Loucy (cell line): Measurements from ENCODE around the gene SMAGP.
"Not testable (repeated sequence)": the region's sequence is repeated elsewhere in the genome, so short reads cannot be mapped to it uniquely, and the experiment has no call there.

Experiments used
- H2AFZ ChIP-seq: fragments of 200-600 bp; sonication (generic); 2 replicates; pipeline ENCODE4 v1.6.0; 2016; ENCODE audit warnings: antibody characterized with exemption, mild to moderate bottlenecking, low read length, moderate library complexity
- H3F3A ChIP-seq: fragments of 200-600 bp; 2 replicates; pipeline ENCODE4 v1.6.0; 2016; ENCODE audit warnings: antibody characterized with exemption, low read depth, mild to moderate bottlenecking
- H3K27me3 ChIP-seq: fragments of 200-600 bp; sonication (generic); 2 replicates; pipeline ENCODE4 v1.6.1; 2014; ENCODE audit warnings: low read length, mild to moderate bottlenecking; ENCODE audit not compliant: insufficient read depth, poor library complexity, severe bottlenecking
- H3K36me3 ChIP-seq: fragments of 200-600 bp; sonication (generic); 2 replicates; pipeline ENCODE4 v1.6.1; 2016; ENCODE audit warnings: low read length; ENCODE audit not compliant: insufficient read depth
- H3K4me1 ChIP-seq: fragments of 200-600 bp; sonication (generic); 2 replicates; pipeline ENCODE4 v1.5.1; 2014; ENCODE audit warnings: low read length, mild to moderate bottlenecking; ENCODE audit not compliant: insufficient read depth, poor library complexity, severe bottlenecking
- H3K4me2 ChIP-seq: fragments of 200-600 bp; sonication (generic); 2 replicates; pipeline ENCODE4 v1.6.0; 2014; ENCODE audit warnings: antibody characterized with exemption, low read length, low read depth, mild to moderate bottlenecking; ENCODE audit not compliant: poor library complexity, severe bottlenecking
- H3K4me3 ChIP-seq: fragments of 200-600 bp; sonication (generic); 2 replicates; pipeline ENCODE4 v1.5.1; 2014; ENCODE audit warnings: low read length, mild to moderate bottlenecking, mixed read lengths; ENCODE audit not compliant: poor library complexity, severe bottlenecking
- H3K79me2 ChIP-seq: fragments of 200-600 bp; sonication (generic); 2 replicates; pipeline ENCODE4 v1.6.1; 2014; ENCODE audit warnings: low read length; ENCODE audit not compliant: insufficient read depth
- H3K9ac ChIP-seq: fragments of 200-600 bp; sonication (generic); 2 replicates; pipeline ENCODE4 v1.6.0; 2014; ENCODE audit warnings: mild to moderate bottlenecking, low read depth, low read length, moderate library complexity; ENCODE audit not compliant: poor library complexity, severe bottlenecking
- H3K9me2 ChIP-seq: fragments of 200-600 bp; sonication (generic); replicated peaks from 2 replicates; pipeline ENCODE4 v1.6.1; 2016; ENCODE audit warnings: low read depth, low read length, mixed read lengths
- H3K9me3 ChIP-seq: fragments of 200-600 bp; sonication (generic); 2 replicates; pipeline ENCODE4 v1.6.1; 2014; ENCODE audit warnings: mild to moderate bottlenecking, antibody characterized with exemption, low read length, low read depth; ENCODE audit not compliant: insufficient read depth
- H4K20me1 ChIP-seq: fragments of 200-600 bp; sonication (generic); 2 replicates; pipeline ENCODE4 v1.6.0; 2014; ENCODE audit warnings: antibody characterized with exemption, low read length, mild to moderate bottlenecking; ENCODE audit not compliant: insufficient read depth, poor library complexity, severe bottlenecking
- CTCF ChIP-seq: fragments of 200-600 bp; sonication (generic); conservative IDR thresholded peaks from 2 replicates; pipeline ENCODE4 v1.5.1; 2014; ENCODE audit warnings: mild to moderate bottlenecking, antibody characterized with exemption, low read length
- EZH2phosphoT487 ChIP-seq: fragments of 200-600 bp; IDR thresholded peaks from 2 replicates; pipeline ENCODE4 v1.6.1; 2018; ENCODE audit warnings: antibody characterized with exemption, mild to moderate bottlenecking, moderate library complexity, borderline replicate concordance

Gene SMAGP

DNA sequence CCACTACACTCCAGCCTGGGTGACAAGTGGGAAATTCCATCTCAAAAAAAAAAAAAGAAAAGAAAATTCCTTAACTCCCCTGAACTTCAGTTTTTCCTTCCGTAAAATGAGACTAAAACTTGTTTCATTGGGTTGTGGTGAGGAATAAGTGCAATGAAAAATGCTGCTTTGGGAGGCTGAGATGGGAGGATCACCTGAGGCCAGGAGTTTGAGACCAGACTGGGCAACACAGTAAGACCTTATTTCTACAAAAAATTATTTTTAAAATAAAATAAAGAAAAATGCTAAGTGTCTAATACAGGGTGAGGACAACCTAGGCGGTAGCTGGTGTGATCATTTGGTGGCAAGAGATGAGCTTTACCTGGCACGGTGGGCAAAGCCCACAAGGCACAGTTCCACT, 6.9 kb downstream of the SMAGP start:
- no peaks in the 10 kb centered on the region for H3K9me2 ChIP-seq
- no peak overlapping the region for H2AFZ ChIP-seq
- H3K36me3 ChIP-seq: no peaks in the 10 kb centered on the region
- peaks cover 30% of the 10 kb centered on the region for H3K4me1 ChIP-seq
- H3K27me3 ChIP-seq: no peaks in the 10 kb centered on the region
- peaks cover 19% of the 10 kb centered on the region for H4K20me1 ChIP-seq
- no peak overlapping the region for H3K4me3 ChIP-seq
- H3K9me3 ChIP-seq: no peaks in the 10 kb centered on the region
- H3K4me2 ChIP-seq: no peak overlapping the region
- H3F3A ChIP-seq: no peaks in the 10 kb centered on the region
- peaks cover 61% of the 10 kb centered on the region for H3K79me2 ChIP-seq
- H3K9ac ChIP-seq: no peak overlapping the region
- TF ChIP-seq EZH2phosphoT487: no peak
- TF ChIP-seq CTCF: no peak

- no peaks in the 10 kb centered on the region for H3K36me3 ChIP-seq
- H3K27me3 ChIP-seq: no peaks in the 10 kb centered on the region
- H3K79me2 ChIP-seq: peaks cover 56% of the 10 kb centered on the region
- no peak overlapping the region for H2AFZ ChIP-seq
- H4K20me1 ChIP-seq: peaks cover 14% of the 10 kb centered on the region
- no peaks in the 10 kb centered on the region for H3K9me3 ChIP-seq
- no peak overlapping the region for H3K4me3 ChIP-seq
- TF ChIP-seq EZH2phosphoT487 (no peak), CTCF (peak; percentile 62)
- H3K4me2 ChIP-seq: peak overlapping the region; percentile 2
- no peaks in the 10 kb centered on the region for H3K9me2 ChIP-seq
- H3K9ac ChIP-seq: no peak overlapping the region
- no peaks in the 10 kb centered on the region for H3F3A ChIP-seq
- H3K4me1 ChIP-seq: peaks cover 24% of the 10 kb centered on the region
Observed at GRCh38 chr12:51262758-51263177, 7.4 kb downstream of the SMAGP start.

- H3K79me2 ChIP-seq: peaks cover 43% of the 10 kb centered on the region
Observed at GRCh38 chr12:51259600-51259999, 10.6 kb downstream of the SMAGP start.

DNA sequence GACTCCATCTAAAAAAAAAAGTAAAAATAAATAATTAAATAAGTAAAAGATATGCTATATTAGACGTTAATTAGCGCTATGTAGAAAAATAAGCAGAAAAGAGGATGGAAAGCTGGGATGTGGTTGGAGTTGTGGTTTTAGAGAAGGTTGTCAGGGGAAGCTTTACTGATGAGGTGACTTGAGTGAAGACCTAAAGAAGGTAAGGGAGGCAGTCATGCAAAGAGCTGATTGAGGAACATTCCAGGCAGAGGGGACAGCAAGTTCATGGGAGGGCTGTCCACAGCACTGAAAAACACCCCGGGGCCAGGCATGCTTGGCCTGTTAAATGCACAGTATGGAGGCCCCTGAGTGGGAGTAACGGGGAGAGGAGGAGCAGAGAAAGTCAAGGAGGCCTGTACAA, 15.7 kb downstream of the SMAGP start:
- no peak overlapping the region for H3K4me2 ChIP-seq
- no peak overlapping the region for H3K4me3 ChIP-seq
- H3K9ac ChIP-seq: no peak overlapping the region
- no peaks in the 10 kb centered on the region for H3K9me2 ChIP-seq
- no peaks in the 10 kb centered on the region for H4K20me1 ChIP-seq
- TF ChIP-seq CTCF: no peak
- TF ChIP-seq EZH2phosphoT487: no peak
- H3K79me2 ChIP-seq: peaks cover 29% of the 10 kb centered on the region; the same call in 1 of the 2 replicates
- no peaks in the 10 kb centered on the region for H3K4me1 ChIP-seq
- no peak overlapping the region for H2AFZ ChIP-seq
- H3K9me3 ChIP-seq: no peaks in the 10 kb centered on the region
- peaks cover 17% of the 10 kb centered on the region; the same call in 1 of the 2 replicates for H3K36me3 ChIP-seq
- H3F3A ChIP-seq: no peaks in the 10 kb centered on the region
- H3K27me3 ChIP-seq: no peaks in the 10 kb centered on the region

More at GRCh38 chr12:51259600-51259999, 10.6 kb downstream of the SMAGP start:
- not testable (repeated sequence) for H3K27me3 ChIP-seq, H3K4me3 ChIP-seq, H3K4me2 ChIP-seq, H3F3A ChIP-seq, H3K9me3 ChIP-seq, H3K9ac ChIP-seq, H3K36me3 ChIP-seq, H2AFZ ChIP-seq, H3K9me2 ChIP-seq, H3K4me1 ChIP-seq
- H4K20me1 ChIP-seq: peaks cover 14% of the 10 kb centered on the region
